ENCODE measurements around the gene SIK1. TPM values are rescaled to one million over a fixed set of nuclear protein-coding genes. Genes with fewer than 3 reads are reported as not detected.

The SIK1 gene
- total RNA-seq, 1 donor from 2014 or later = 4.9 TPM

GRCh38 chr21:43370888-43371570 lies 55.9 kb downstream of the SIK1 start:
- intact Hi-C loops (cut with DNase I) = no loop called here
- no peak for DNase-seq (ENCODE audit: low spot score)

- no peak for DNase-seq (ENCODE audit: low spot score)
Measured at GRCh38 chr21:43370091-43370658, 56.8 kb downstream of the SIK1 start.

GRCh38 chr21:43369596-43370090 lies 57.3 kb downstream of the SIK1 start:
- DNase-seq (ENCODE audit: low spot score) = no peak
- intact Hi-C loops (cut with DNase I) = no loop called here

More at GRCh38 chr21:43370091-43370658, 56.8 kb downstream of the SIK1 start:
- intact Hi-C loops (cut with DNase I) = no loop called here

- intact Hi-C loops (cut with DNase I) = no loop called here
- DNase-seq (ENCODE audit: low spot score) = no peak
Measured at GRCh38 chr21:43369124-43369523, 57.8 kb downstream of the SIK1 start.

GRCh38 chr21:43368685-43369084 lies 58.2 kb downstream of the SIK1 start:
- DNase-seq (ENCODE audit: low spot score) = no peak
- intact Hi-C loops (cut with DNase I) = no loop called here

- DNase-seq (ENCODE audit: low spot score) = no peak
Measured at GRCh38 chr21:43367859-43368258, 59.1 kb downstream of the SIK1 start.

GRCh38 chr21:43367296-43367695 lies 59.6 kb downstream of the SIK1 start:
- intact Hi-C loops (cut with DNase I) = no loop called here

More at GRCh38 chr21:43367859-43368258, 59.1 kb downstream of the SIK1 start:
- intact Hi-C loops (cut with DNase I) = no loop called here

GRCh38 chr21:43366656-43367055 lies 60.3 kb downstream of the SIK1 start:
- no peak for DNase-seq (ENCODE audit: low spot score)
- intact Hi-C loops (cut with DNase I) = no loop called here

More at GRCh38 chr21:43367296-43367695, 59.6 kb downstream of the SIK1 start:
- DNase-seq (ENCODE audit: low spot score) = no peak

- intact Hi-C loops (cut with DNase I) = no loop called here
- no peak for DNase-seq (ENCODE audit: low spot score)
Measured at GRCh38 chr21:43365611-43366426, 61.1 kb downstream of the SIK1 start.

- DNase-seq (ENCODE audit: low spot score) = no peak
- intact Hi-C loops (cut with DNase I) = no loop called here
Measured at GRCh38 chr21:43364851-43365424, 62.0 kb downstream of the SIK1 start.

Other genes with a start within 250 kb of the SIK1 start
- not detected for gene HSF2BP, start 232.4 kb upstream of the SIK1 start, total RNA-seq
- gene RRP1B, start 232.4 kb upstream of the SIK1 start, total RNA-seq = 8.7 TPM